ENCODE data around the gene BLVRB. TPM values are rescaled to one million over a fixed set of nuclear protein-coding genes. Genes with fewer than 3 reads are reported as not detected.

BLVRB gene

GRCh38 chr19:40400559-40400958, 65.0 kb downstream of the BLVRB start:
- no CpG with 5 or more reads among the region's 3 CpGs for whole genome bisulfite sequencing, 2 donors (ENCODE audit: extremely low coverage in 2 of 2, insufficient read length in 2 of 2, insufficient replicate concordance in 1 of 2)
- DNase-seq (ENCODE audit: low spot score) = no peak

GRCh38 chr19:40398417-40399131, 67.0 kb downstream of the BLVRB start:
- H3K27ac ChIP-seq (replicated peaks; ENCODE audit: low read length) = no peak overlapping the region
- H3K4me2 ChIP-seq (ENCODE audit: insufficient read depth, low read length, poor library complexity, severe bottlenecking) = peak overlapping the region; percentile 70
- peak overlapping the region in 1 of 2 donors; percentile 50 for H3K4me3 ChIP-seq (ENCODE audit: low read length in 2 of 2)
- H3K79me1 ChIP-seq (ENCODE audit: low read depth, low read length) = peaks cover 1% of the 10 kb centered on the region
- no peak overlapping the region for H2BK12ac ChIP-seq (ENCODE audit: low read length)
- WGBS, 2 donors (ENCODE audit: extremely low coverage in 2 of 2, insufficient read length in 2 of 2, insufficient replicate concordance in 1 of 2) = no CpG with 5 or more reads among the region's 49 CpGs
- no peaks in the 10 kb centered on the region for H3K36me3 ChIP-seq (replicated peaks in 1 of 2; ENCODE audit: control insufficient read depth in 2 of 2, insufficient read depth in 2 of 2, low read length in 2 of 2)
- no peak overlapping the region for H3K9ac ChIP-seq (ENCODE audit: low read depth, low read length, poor library complexity)
- DNase-seq (ENCODE audit: low spot score) = peak; percentile 58
- H2BK120ac ChIP-seq (ENCODE audit: low read depth, low read length) = no peak overlapping the region
- H2AFZ ChIP-seq (ENCODE audit: low read length) = no peak overlapping the region
- peak overlapping the region; percentile 9 for H4K8ac ChIP-seq (ENCODE audit: low read depth, low read length)
- no peak overlapping the region for H4K91ac ChIP-seq (ENCODE audit: low read depth, low read length, poor library complexity)
- peak overlapping the region; percentile 94 for H2AK5ac ChIP-seq (ENCODE audit: low read depth, low read length)
- peaks cover 0 to 4% (median 0%) of the 10 kb centered on the region in 3 experiments for H3K27me3 ChIP-seq (ENCODE audit: control insufficient read depth in 3 of 3, insufficient read depth in 3 of 3, low read depth in 1 of 3, low read length in 3 of 3)
- H3K4me1 ChIP-seq (ENCODE audit: control insufficient read depth in 2 of 2, insufficient read depth in 1 of 2, low read depth in 1 of 2, low read length in 2 of 2) = peaks cover 0 to 8% of the 10 kb centered on the region in 2 donors
- peak overlapping the region; percentile 46 for H3K23ac ChIP-seq (ENCODE audit: low read depth, low read length, poor library complexity)
- H3K4ac ChIP-seq (ENCODE audit: low read length) = no peak overlapping the region
- peak overlapping the region; percentile 98 for H3K14ac ChIP-seq (ENCODE audit: low read length)
- H2BK5ac ChIP-seq (ENCODE audit: low read length) = no peak overlapping the region
- peak overlapping the region; percentile 92 for H3K18ac ChIP-seq (ENCODE audit: low read length)
- peak overlapping the region; percentile 88 for H2BK15ac ChIP-seq (ENCODE audit: low read length)
- no peaks in the 10 kb centered on the region for H3K9me3 ChIP-seq (replicated peaks in 1 of 2; ENCODE audit: control insufficient read depth in 2 of 2, insufficient read depth in 1 of 2, low read depth in 1 of 2, low read length in 2 of 2)

More at GRCh38 chr19:40400559-40400958, 65.0 kb downstream of the BLVRB start:
- H3K27ac ChIP-seq (replicated peaks; ENCODE audit: low read length) = no peak overlapping the region
- no peak overlapping the region for H2BK15ac ChIP-seq (ENCODE audit: low read length)
- peaks cover 1% of the 10 kb centered on the region for H3K79me1 ChIP-seq (ENCODE audit: low read depth, low read length)
- H4K8ac ChIP-seq (ENCODE audit: low read depth, low read length) = no peak overlapping the region
- no peak overlapping the region for H3K23ac ChIP-seq (ENCODE audit: low read depth, low read length, poor library complexity)
- H2AFZ ChIP-seq (ENCODE audit: low read length) = no peak overlapping the region
- H3K4ac ChIP-seq (ENCODE audit: low read length) = no peak overlapping the region
- no peak overlapping the region for H3K18ac ChIP-seq (ENCODE audit: low read length)
- H4K91ac ChIP-seq (ENCODE audit: low read depth, low read length, poor library complexity) = no peak overlapping the region
- no peak overlapping the region for H2BK120ac ChIP-seq (ENCODE audit: low read depth, low read length)
- no peak overlapping the region for H3K4me2 ChIP-seq (ENCODE audit: insufficient read depth, low read length, poor library complexity, severe bottlenecking)
- H3K4me1 ChIP-seq (ENCODE audit: control insufficient read depth in 2 of 2, insufficient read depth in 1 of 2, low read depth in 1 of 2, low read length in 2 of 2) = peaks cover 1 to 16% of the 10 kb centered on the region in 2 donors
- no peak overlapping the region for H2BK12ac ChIP-seq (ENCODE audit: low read length)
- H3K4me3 ChIP-seq (ENCODE audit: low read length in 2 of 2) = no peak overlapping the region
- peaks cover 0 to 4% (median 0%) of the 10 kb centered on the region in 3 experiments for H3K27me3 ChIP-seq (ENCODE audit: control insufficient read depth in 3 of 3, insufficient read depth in 3 of 3, low read depth in 1 of 3, low read length in 3 of 3)
- no peak overlapping the region for H2BK5ac ChIP-seq (ENCODE audit: low read length)
- H3K9me3 ChIP-seq (replicated peaks in 1 of 2; ENCODE audit: control insufficient read depth in 2 of 2, insufficient read depth in 1 of 2, low read depth in 1 of 2, low read length in 2 of 2) = no peaks in the 10 kb centered on the region
- H2AK5ac ChIP-seq (ENCODE audit: low read depth, low read length) = no peak overlapping the region
- H3K9ac ChIP-seq (ENCODE audit: low read depth, low read length, poor library complexity) = no peak overlapping the region
- H3K14ac ChIP-seq (ENCODE audit: low read length) = no peak overlapping the region
- no peaks in the 10 kb centered on the region for H3K36me3 ChIP-seq (replicated peaks in 1 of 2; ENCODE audit: control insufficient read depth in 2 of 2, insufficient read depth in 2 of 2, low read length in 2 of 2)

Small RNAs within 50 kb of the gene (small RNA-seq; reads per million reads assigned to genes)
- not detected for gene RF00017 (ENCODE audit: insufficient read depth)

Measured in neuronal stem cell (in vitro differentiated cells).